Dermis microvascular lymphatic vessel endothelial cell (primary cell): Measurements from ENCODE around the gene SERPINA12. TPM values are rescaled to one million over a fixed set of nuclear protein-coding genes. Genes with fewer than 3 reads are reported as not detected.

Experiments
- DNase-seq, 2 donors: peaks; one replicate each; pipeline versions ENCODE4 v3.0.0 to v3.0.0-alpha.2; 2010; ENCODE audit warnings: low read depth in 2 of 2
- total RNA-seq: library from RNA; depleted of rRNA; stranded (reverse); fragments of >200 nt; gene quantifications from 2 replicates; pipeline ENCODE4 v1.2.1, GENCODE V29; 2014

Gene SERPINA12
- total RNA-seq, 1 donor from 2014 or later, result not detected

DNA sequence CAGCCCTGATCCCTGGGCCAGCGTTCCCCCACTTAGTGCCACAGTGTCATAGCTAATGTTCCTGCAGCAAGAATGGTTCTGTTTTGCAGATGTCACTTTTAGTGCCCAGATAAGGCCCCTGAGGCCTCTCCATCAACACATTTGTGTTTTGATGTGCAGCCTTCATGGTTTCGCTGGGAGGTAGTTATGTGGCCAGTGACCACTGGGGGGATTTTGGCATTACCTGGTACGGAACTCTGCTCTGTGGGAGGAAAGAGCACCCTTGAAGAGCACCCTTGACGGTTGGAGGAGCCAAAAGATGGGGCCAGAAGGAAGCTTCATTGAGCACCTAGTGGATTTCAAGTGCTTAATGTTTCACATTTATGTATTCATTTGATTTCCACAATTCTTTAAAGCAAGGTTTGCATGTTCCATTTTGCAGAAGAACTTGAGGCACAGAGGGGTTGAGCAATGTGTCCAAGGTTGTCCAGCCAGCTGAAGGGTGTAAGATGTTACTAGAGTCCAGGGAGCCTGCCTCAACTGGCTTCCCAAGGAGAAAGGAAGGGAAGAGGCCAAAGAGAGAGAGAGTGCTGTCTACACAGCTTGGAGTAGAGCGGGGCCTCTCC is 69.7 kb downstream of the SERPINA12 start:
- DNase-seq, result no peak

Other genes starting within 250 kb of the SERPINA12 start
- not detected in 2 replicates for gene SERPINA10, start 216.2 kb downstream of the SERPINA12 start, total RNA-seq
- gene SERPINA6, start 186.1 kb downstream of the SERPINA12 start, total RNA-seq, result not detected in 2 replicates
- gene SERPINA2, start 142.8 kb downstream of the SERPINA12 start, total RNA-seq, result not detected in 2 replicates
- not detected in 2 replicates for gene SERPINA1, start 120.9 kb downstream of the SERPINA12 start, total RNA-seq
- gene SERPINA11, start 56.7 kb downstream of the SERPINA12 start, total RNA-seq, result not detected in 2 replicates
- gene SERPINA9, start 33.3 kb downstream of the SERPINA12 start, total RNA-seq, result not detected in 2 replicates
- gene SERPINA4, start 52.0 kb upstream of the SERPINA12 start, total RNA-seq, result not detected in 2 replicates
- gene SERPINA5, start 72.0 kb upstream of the SERPINA12 start, total RNA-seq, result 0.26 and 0.38 TPM in 2 replicates
- under 0.01 TPM in 1 of 2 replicates, not detected in the other for gene SERPINA3, start 102.9 kb upstream of the SERPINA12 start, total RNA-seq